Hepatocyte (in vitro differentiated cells): Measurements from ENCODE around the gene ADIRF. TPM values are rescaled to one million over a fixed set of nuclear protein-coding genes. Genes with fewer than 3 reads are reported as not detected.

Experiments used
- DNase-seq: peaks from one replicate; pipeline ENCODE4 v3.0.0-alpha.2; 2016; ENCODE audit warnings: low spot score
- H2AFZ ChIP-seq: fragments of 200-600 bp; sonication (generic); 2 replicates; pipeline ENCODE4 v1.6.0; 2016; ENCODE audit warnings: antibody characterized with exemption, mild to moderate bottlenecking
- H3K27ac ChIP-seq: fragments of 200-600 bp; sonication (generic); 2 replicates; pipeline ENCODE4 v1.5.1; 2016; ENCODE audit warnings: mild to moderate bottlenecking
- H3K27me3 ChIP-seq: fragments of 200-600 bp; sonication (generic); 2 replicates; pipeline ENCODE4 v1.6.1; 2016
- H3K36me3 ChIP-seq: fragments of 200-600 bp; sonication (generic); replicated peaks from 2 replicates; pipeline ENCODE4 v1.5.1; 2016; ENCODE audit warnings: low read depth; ENCODE audit not compliant: insufficient read depth
- H3K4me1 ChIP-seq: fragments of 200-600 bp; sonication (generic); 2 replicates; pipeline ENCODE4 v1.5.1; 2016; ENCODE audit warnings: mild to moderate bottlenecking, moderate library complexity; ENCODE audit not compliant: insufficient read depth
- H3K4me2 ChIP-seq: fragments of 200-600 bp; sonication (generic); 2 replicates; pipeline ENCODE4 v1.6.0; 2016
- H3K4me3 ChIP-seq: fragments of 200-600 bp; sonication (generic); 2 replicates; pipeline ENCODE4 v1.5.1; 2016; ENCODE audit warnings: mild to moderate bottlenecking
- H3K79me2 ChIP-seq: fragments of 200-600 bp; sonication (generic); 2 replicates; pipeline ENCODE4 v1.6.0; 2017; ENCODE audit warnings: mild to moderate bottlenecking
- H3K9me2 ChIP-seq: fragments of 200-600 bp; sonication (generic); replicated peaks from 2 replicates; pipeline ENCODE4 v1.6.0; 2017; ENCODE audit warnings: mild to moderate bottlenecking; ENCODE audit not compliant: insufficient read depth
- H3K9me3 ChIP-seq: fragments of 200-600 bp; sonication (generic); 2 replicates; pipeline ENCODE4 v1.5.1; 2016; ENCODE audit warnings: low read depth, mild to moderate bottlenecking
- H4K20me1 ChIP-seq: fragments of 200-600 bp; sonication (generic); 2 replicates; pipeline ENCODE4 v1.6.0; 2016; ENCODE audit warnings: mild to moderate bottlenecking; ENCODE audit not compliant: insufficient read depth, poor library complexity, severe bottlenecking
- EZH2 ChIP-seq: fragments of 200-600 bp; sonication (generic); IDR thresholded peaks from 2 replicates; pipeline ENCODE4 v1.6.1; 2016; ENCODE audit warnings: antibody characterized with exemption, mild to moderate bottlenecking, borderline replicate concordance
- EZH2phosphoT487 ChIP-seq: fragments of 200-600 bp; sonication (generic); IDR thresholded peaks from one replicate; pipeline ENCODE4 v1.6.1; 2018; ENCODE audit warnings: antibody characterized with exemption, mild to moderate bottlenecking, low read depth, moderate library complexity; ENCODE audit not compliant: unreplicated experiment, severe bottlenecking
- WGBS: methylation state at CpG from one replicate; pipeline ENCODE4 v1.1.6; 2016; ENCODE audit warnings: low lambda C conversion rate; ENCODE audit errors: missing lambda C conversion rate; 5-methylcytosine and 5-hydroxymethylcytosine counted together
- polyA plus RNA-seq: library from polyadenylated mRNA; unstranded; fragments of >200 nt; fragmentation: Nextera tagmentation; extraction: Ambion mirVana; gene quantifications from 2 replicates; pipeline ENCODE4 v1.2.1, GENCODE V29; 2016
- total RNA-seq: library from RNA; depleted of rRNA; stranded (reverse); fragments of >200 nt; gene quantifications from 2 replicates; pipeline ENCODE4 v1.2.3, GENCODE V29; 2014
- TF ChIP-seq, protein P1 (sequence below): fragments of 200-600 bp; sonication (generic); IDR thresholded peaks from 2 replicates; pipeline ENCODE4 v1.5.1; 2016; ENCODE audit warnings: antibody characterized with exemption, mild to moderate bottlenecking; ENCODE audit not compliant: poor library complexity

The ADIRF gene
- total RNA-seq (not detected in 2 replicates), polyA plus RNA-seq (not detected in 2 replicates)

DNA sequence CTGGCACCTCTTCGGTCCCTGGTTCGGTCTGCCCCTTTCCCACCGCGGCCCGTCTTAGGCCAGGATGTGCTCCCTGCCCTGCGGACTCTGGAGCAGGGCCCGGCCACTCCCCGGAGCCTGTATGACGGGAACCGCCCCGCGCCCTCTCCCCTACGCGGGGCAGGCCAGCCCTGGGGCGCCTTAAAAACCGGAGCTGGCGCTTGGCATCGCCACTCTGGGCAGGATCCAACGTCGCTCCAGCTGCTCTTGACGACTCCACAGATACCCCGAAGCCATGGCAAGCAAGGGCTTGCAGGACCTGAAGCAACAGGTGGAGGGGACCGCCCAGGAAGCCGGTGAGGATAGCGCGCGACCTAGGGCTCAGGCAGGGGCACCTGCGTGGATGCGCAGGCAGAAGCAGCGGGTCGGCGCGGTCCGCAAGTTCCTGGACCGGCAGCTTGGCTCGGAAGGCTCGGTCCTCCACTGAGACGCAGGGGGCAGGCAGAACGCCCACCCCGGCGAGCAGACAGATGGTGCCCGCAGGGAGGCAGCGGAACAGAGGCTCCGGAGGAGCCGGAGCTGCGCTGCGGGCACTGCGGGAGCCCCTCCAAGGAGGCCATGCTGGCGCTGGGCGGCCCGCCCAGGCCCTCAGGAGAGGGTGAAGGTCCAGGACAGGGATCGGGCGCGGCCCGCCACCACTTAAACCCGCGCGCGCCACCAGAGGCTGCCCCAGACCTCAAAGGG is at the start of gene ADIRF:
Gene ADIRF (plus strand): TSS at position 212 of the 723 bp plus-strand sequence. CDS start 63 bp downstream, at position 275.
- Histone ChIP-seq H3K4me1 (peaks cover 33% of the 10 kb centered on the region), H3K79me2 (no peaks in the 10 kb centered on the region), H3K27me3 (no peaks in the 10 kb centered on the region), H3K36me3 (no peaks in the 10 kb centered on the region), H2AFZ (no peak within 1 kb of the TSS), H3K4me3 (no peak within 1 kb of the TSS), H3K4me2 (peak within 1 kb of the TSS; percentile 87), H3K9me2 (no peaks in the 10 kb centered on the region), H3K27ac (no peak within 1 kb of the TSS), H4K20me1 (no peaks in the 10 kb centered on the region), H3K9me3 (no peaks in the 10 kb centered on the region)
- TF ChIP-seq, protein P1, sequence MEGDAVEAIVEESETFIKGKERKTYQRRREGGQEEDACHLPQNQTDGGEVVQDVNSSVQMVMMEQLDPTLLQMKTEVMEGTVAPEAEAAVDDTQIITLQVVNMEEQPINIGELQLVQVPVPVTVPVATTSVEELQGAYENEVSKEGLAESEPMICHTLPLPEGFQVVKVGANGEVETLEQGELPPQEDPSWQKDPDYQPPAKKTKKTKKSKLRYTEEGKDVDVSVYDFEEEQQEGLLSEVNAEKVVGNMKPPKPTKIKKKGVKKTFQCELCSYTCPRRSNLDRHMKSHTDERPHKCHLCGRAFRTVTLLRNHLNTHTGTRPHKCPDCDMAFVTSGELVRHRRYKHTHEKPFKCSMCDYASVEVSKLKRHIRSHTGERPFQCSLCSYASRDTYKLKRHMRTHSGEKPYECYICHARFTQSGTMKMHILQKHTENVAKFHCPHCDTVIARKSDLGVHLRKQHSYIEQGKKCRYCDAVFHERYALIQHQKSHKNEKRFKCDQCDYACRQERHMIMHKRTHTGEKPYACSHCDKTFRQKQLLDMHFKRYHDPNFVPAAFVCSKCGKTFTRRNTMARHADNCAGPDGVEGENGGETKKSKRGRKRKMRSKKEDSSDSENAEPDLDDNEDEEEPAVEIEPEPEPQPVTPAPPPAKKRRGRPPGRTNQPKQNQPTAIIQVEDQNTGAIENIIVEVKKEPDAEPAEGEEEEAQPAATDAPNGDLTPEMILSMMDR = no peak
- TF ChIP-seq EZH2phosphoT487 (no peak), EZH2 (no peak)
- DNase-seq = peak; percentile 8
- WGBS = 96% methylated on average over 53 of the region's 59 CpGs

- Histone ChIP-seq H2AFZ (no peak overlapping the region), H3K27me3 (no peaks in the 10 kb centered on the region), H3K9me2 (no peaks in the 10 kb centered on the region), H3K4me2 (no peak overlapping the region), H3K36me3 (no peaks in the 10 kb centered on the region), H3K27ac (no peak overlapping the region), H3K79me2 (no peaks in the 10 kb centered on the region), H4K20me1 (no peaks in the 10 kb centered on the region), H3K4me3 (no peak overlapping the region), H3K9me3 (no peaks in the 10 kb centered on the region), H3K4me1 (no peaks in the 10 kb centered on the region)
- TF ChIP-seq EZH2 (no peak), EZH2phosphoT487 (no peak)
- TF ChIP-seq, protein P1 = no peak
- no peak for DNase-seq
- WGBS = 95% methylated on average over 9 of the region's 9 CpGs
These were observed 45.7 kb upstream of the ADIRF start for GRCh38 chr10:86922553-86922961.

DNA sequence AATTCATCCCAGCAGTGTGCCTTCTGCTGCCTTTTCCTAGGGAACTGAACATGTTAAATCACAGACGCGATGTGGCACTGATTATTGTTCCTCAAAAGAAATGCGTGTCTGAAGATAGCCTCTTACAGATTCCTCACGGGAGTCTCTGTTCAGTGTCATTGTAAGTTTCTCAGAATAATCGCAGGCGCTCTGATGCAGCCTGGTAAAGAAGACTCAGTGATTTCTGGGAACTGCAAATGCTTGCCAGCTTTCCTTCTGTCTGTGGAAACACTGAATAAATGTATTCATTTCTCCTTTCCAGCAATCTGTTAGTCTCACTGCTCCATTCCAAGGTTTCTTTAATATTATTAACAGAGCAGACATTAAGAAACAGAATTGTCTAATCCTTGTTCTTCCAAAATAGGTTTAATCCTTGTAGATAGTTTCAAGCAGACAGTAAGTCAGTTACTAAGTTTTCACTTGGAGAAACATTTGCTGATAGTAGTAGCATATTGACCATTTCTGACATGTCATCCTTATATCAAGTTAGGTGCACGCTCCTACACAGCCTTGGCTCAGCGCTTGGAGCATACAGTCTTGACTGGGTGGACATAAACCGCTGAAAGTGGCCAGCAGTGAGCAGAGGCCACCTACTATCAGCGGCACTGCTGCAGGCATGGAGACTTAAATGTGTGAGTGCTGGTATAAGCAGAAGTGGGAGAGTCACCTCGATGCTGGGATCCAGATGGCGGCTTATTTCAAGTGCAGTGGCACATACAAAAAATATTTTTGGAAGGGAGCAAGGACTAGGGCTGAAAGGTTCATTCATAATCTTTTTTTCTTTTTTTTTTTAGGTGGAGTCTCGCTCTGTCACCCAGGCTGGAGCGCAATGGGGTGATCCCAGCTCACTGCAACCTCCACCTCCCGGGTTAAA is 38.6 kb upstream of the ADIRF start:
- TF ChIP-seq, protein P1 = no peak
- TF ChIP-seq EZH2 = no peak
- TF ChIP-seq EZH2phosphoT487 = no peak
- no peaks in the 10 kb centered on the region for H3K9me2 ChIP-seq
- no peaks in the 10 kb centered on the region for H3K79me2 ChIP-seq
- 93% methylated on average over 15 of the region's 15 CpGs for WGBS
- no peak overlapping the region for H3K27ac ChIP-seq
- H3K4me2 ChIP-seq = no peak overlapping the region
- no peaks in the 10 kb centered on the region for H3K36me3 ChIP-seq
- no peaks in the 10 kb centered on the region for H3K27me3 ChIP-seq
- H3K9me3 ChIP-seq = no peaks in the 10 kb centered on the region
- no peaks in the 10 kb centered on the region for H3K4me1 ChIP-seq
- DNase-seq = no peak
- no peaks in the 10 kb centered on the region for H4K20me1 ChIP-seq
- no peak overlapping the region for H2AFZ ChIP-seq
- no peak overlapping the region for H3K4me3 ChIP-seq
